GM12878 (cell line): ENCODE data around the gene MLEC.

Experiments
- BCL11A ChIP-seq: IDR thresholded peaks from 2 replicates; pipeline ENCODE4 v1.6.1; 2011; ENCODE audit warnings: low read depth, low read length
- ELK1 ChIP-seq: IDR thresholded peaks from 2 replicates; pipeline ENCODE4 v1.6.1; 2012; ENCODE audit warnings: low read depth, low read length, improper control_type of control experiment
- EP300 ChIP-seq, 2 experiments: fragments of 150-350 bp in 1 of 2; IDR thresholded peaks; 2 replicates each; pipeline ENCODE4 v1.6.1; 2011 to 2012; ENCODE audit warnings: low read depth in 2 of 2, low read length in 2 of 2, borderline replicate concordance in 1 of 2, improper control_type of control experiment in 1 of 2, inconsistent platforms in 1 of 2; ENCODE audit not compliant: control insufficient read depth in 1 of 2
- EZH2 ChIP-seq: IDR thresholded peaks from 2 replicates; pipeline ENCODE4 v1.6.1; 2012; ENCODE audit warnings: low read depth, mild to moderate bottlenecking, control low read depth, inconsistent platforms, low read length, borderline replicate concordance; ENCODE audit not compliant: control insufficient read depth
- JUND ChIP-seq: IDR thresholded peaks from 2 replicates; pipeline ENCODE4 v1.6.1; 2012; ENCODE audit warnings: low read depth, mild to moderate bottlenecking, low read length, improper control_type of control experiment, moderate library complexity
- MYC ChIP-seq: IDR thresholded peaks from 2 replicates; pipeline ENCODE4 v1.6.1; 2011; ENCODE audit warnings: mild to moderate bottlenecking, low read length, moderate library complexity, inconsistent platforms; ENCODE audit not compliant: insufficient read depth, insufficient replicate concordance, insufficient read length, severe bottlenecking
- NBN ChIP-seq: fragments of 450-650 bp; IDR thresholded peaks from 2 replicates; pipeline ENCODE4 v1.6.1; 2016
- NFYB ChIP-seq: IDR thresholded peaks from 2 replicates; pipeline ENCODE4 v1.6.1; 2011; ENCODE audit warnings: low read depth, mild to moderate bottlenecking, low read length, improper control_type of control experiment, moderate library complexity; ENCODE audit not compliant: insufficient read depth
- RFX5 ChIP-seq: IDR thresholded peaks from 2 replicates; pipeline ENCODE4 v1.6.1; 2011; ENCODE audit warnings: low read depth, low read length, improper control_type of control experiment
- SMC3 ChIP-seq: IDR thresholded peaks from 2 replicates; pipeline ENCODE4 v1.6.1; 2011; ENCODE audit warnings: low read length, improper control_type of control experiment, borderline replicate concordance
- TCF12 ChIP-seq: IDR thresholded peaks from 2 replicates; pipeline ENCODE4 v1.6.1; 2011; ENCODE audit warnings: low read depth, mild to moderate bottlenecking, low read length
- YY1 ChIP-seq: IDR thresholded peaks from 2 replicates; pipeline ENCODE4 v1.6.1; 2011; ENCODE audit warnings: low read depth, mild to moderate bottlenecking, low read length
- TF ChIP-seq, protein P1 (sequence below), 3 experiments: IDR thresholded peaks in 2 of 3; conservative IDR thresholded peaks in 1 of 3; 2 replicates each; pipeline ENCODE4 v1.5.1; 2011; ENCODE audit warnings: low read depth in 3 of 3, low read length in 3 of 3, mild to moderate bottlenecking in 3 of 3, control low read depth in 2 of 3, moderate library complexity in 2 of 3, inconsistent platforms in 1 of 3, mixed read lengths in 1 of 3; ENCODE audit not compliant: control insufficient read depth in 2 of 3, insufficient read depth in 1 of 3; ENCODE audit errors: extremely low read depth in 1 of 3
- TF ChIP-seq, protein P2 (sequence below): fragments of 450-650 bp; IDR thresholded peaks from 2 replicates; pipeline ENCODE4 v1.6.1; 2014; ENCODE audit warnings: mild to moderate bottlenecking

GRCh38 chr12:120712610-120713009 lies 25.7 kb downstream of the MLEC start:
- TF ChIP-seq EZH2 (no peak), EP300 (IDR thresholded peaks at IDR 0.05; ENCODE audit: borderline replicate concordance in 1 of 2, control insufficient read depth in 1 of 2, low read depth in 2 of 2, low read length in 2 of 2) (no peak), BCL11A (no peak), YY1 (no peak), TCF12 (no peak), MYC (no peak), NBN (no peak), RFX5 (no peak), JUND (no peak), NFYB (no peak), SMC3 (no peak), ELK1 (no peak)
- TF ChIP-seq, protein P1, sequence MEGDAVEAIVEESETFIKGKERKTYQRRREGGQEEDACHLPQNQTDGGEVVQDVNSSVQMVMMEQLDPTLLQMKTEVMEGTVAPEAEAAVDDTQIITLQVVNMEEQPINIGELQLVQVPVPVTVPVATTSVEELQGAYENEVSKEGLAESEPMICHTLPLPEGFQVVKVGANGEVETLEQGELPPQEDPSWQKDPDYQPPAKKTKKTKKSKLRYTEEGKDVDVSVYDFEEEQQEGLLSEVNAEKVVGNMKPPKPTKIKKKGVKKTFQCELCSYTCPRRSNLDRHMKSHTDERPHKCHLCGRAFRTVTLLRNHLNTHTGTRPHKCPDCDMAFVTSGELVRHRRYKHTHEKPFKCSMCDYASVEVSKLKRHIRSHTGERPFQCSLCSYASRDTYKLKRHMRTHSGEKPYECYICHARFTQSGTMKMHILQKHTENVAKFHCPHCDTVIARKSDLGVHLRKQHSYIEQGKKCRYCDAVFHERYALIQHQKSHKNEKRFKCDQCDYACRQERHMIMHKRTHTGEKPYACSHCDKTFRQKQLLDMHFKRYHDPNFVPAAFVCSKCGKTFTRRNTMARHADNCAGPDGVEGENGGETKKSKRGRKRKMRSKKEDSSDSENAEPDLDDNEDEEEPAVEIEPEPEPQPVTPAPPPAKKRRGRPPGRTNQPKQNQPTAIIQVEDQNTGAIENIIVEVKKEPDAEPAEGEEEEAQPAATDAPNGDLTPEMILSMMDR (IDR thresholded peaks at IDR 0.05 in 2 of 3, conservative IDR thresholded peaks at IDR 0.05 in 1 of 3; ENCODE audit: control insufficient read depth in 2 of 3, extremely low read depth in 1 of 3, insufficient read depth in 1 of 3, low read depth in 3 of 3, low read length in 3 of 3) = no peak
- TF ChIP-seq, protein P2, sequence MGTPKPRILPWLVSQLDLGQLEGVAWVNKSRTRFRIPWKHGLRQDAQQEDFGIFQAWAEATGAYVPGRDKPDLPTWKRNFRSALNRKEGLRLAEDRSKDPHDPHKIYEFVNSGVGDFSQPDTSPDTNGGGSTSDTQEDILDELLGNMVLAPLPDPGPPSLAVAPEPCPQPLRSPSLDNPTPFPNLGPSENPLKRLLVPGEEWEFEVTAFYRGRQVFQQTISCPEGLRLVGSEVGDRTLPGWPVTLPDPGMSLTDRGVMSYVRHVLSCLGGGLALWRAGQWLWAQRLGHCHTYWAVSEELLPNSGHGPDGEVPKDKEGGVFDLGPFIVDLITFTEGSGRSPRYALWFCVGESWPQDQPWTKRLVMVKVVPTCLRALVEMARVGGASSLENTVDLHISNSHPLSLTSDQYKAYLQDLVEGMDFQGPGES = no peak
